Ascending aorta (tissue), 2 donors: ENCODE results near the gene DHX8. TPM values are rescaled to one million over a fixed set of nuclear protein-coding genes. Genes with fewer than 3 reads are reported as not detected.

Experiments used
- DNase-seq, 2 donors: peaks; one replicate each; pipeline ENCODE4 v3.0.0-alpha.2; 2019; ENCODE audit warnings: low spot score in 2 of 2
- H3K27ac ChIP-seq, 2 donors: fragments of 200-600 bp; sonication (generic); one replicate each; pipeline ENCODE4 v1.5.1; 2016 to 2017; ENCODE audit warnings: mild to moderate bottlenecking in 1 of 2
- H3K27me3 ChIP-seq: fragments of 200-600 bp; sonication (generic); one replicate; pipeline ENCODE4 v1.5.1; 2017
- H3K36me3 ChIP-seq, 2 donors: fragments of 200-600 bp; sonication (generic); one replicate each; pipeline ENCODE4 v1.5.1; 2016
- H3K4me1 ChIP-seq, 2 donors: fragments of 200-600 bp; sonication (generic); one replicate each; pipeline ENCODE4 v1.5.1; 2016 to 2017; ENCODE audit warnings: mild to moderate bottlenecking in 1 of 2
- H3K4me3 ChIP-seq, 2 donors: fragments of 200-600 bp; sonication (generic); one replicate each; pipeline ENCODE4 v1.5.1; 2016 to 2017; ENCODE audit warnings: mild to moderate bottlenecking in 1 of 2
- H3K9me3 ChIP-seq, 2 donors: fragments of 200-600 bp; sonication (generic); one replicate each; pipeline ENCODE4 v1.5.1; 2016
- intact Hi-C: fragments of 100-400 bp; cut with DNase I; formaldehyde crosslinking; loops from one replicate; pipeline ENCODE4 v1.15.1; 2023
- total RNA-seq: library from RNA; depleted of rRNA; stranded (reverse); fragments of >200 nt; gene quantifications from one replicate; pipeline ENCODE4 v1.1.0, GENCODE V29; 2016
- TF ChIP-seq, protein P1 (sequence below), 3 experiments: fragments of 200-600 bp in 2 of 3; fragments of 450-650 bp in 1 of 3; sonication (generic) in 2 of 3; IDR thresholded peaks; one replicate each; pipeline ENCODE4 v1.5.1; 2016 to 2019; ENCODE audit warnings: antibody characterized with exemption in 3 of 3, mild to moderate bottlenecking in 1 of 3, moderate library complexity in 1 of 3

Gene DHX8
- total RNA-seq, 1 donor from 2014 or later, result 50.0 TPM

DNA sequence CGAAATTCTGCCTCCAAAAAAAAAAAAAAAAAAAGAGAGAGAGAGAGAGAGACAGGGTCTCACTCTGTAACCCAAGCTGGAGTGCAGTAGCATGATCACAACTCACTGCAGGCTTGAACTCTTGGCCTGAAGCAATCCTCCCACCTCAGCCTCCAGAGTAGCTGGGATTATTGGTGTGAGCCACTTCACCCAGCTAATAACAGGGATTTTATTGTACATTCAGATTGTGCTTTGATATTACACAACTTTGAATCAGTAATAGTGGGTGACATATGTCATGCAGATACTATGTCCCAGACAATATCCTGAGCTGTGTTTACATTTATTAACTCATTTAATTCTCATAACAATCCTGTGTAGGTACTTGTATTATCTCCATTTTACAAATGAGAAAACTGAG, 19.7 kb upstream of the DHX8 start:
- Histone ChIP-seq H3K4me1 (no peaks in the 10 kb centered on the region), H3K36me3 (no peaks in the 10 kb centered on the region), H3K27ac (no peak overlapping the region), H3K9me3 (no peaks in the 10 kb centered on the region), H3K4me3 (no peak overlapping the region), H3K27me3 (no peaks in the 10 kb centered on the region)
- no peak for DNase-seq
- intact Hi-C loops, result no loop called here
- TF ChIP-seq, protein P1, sequence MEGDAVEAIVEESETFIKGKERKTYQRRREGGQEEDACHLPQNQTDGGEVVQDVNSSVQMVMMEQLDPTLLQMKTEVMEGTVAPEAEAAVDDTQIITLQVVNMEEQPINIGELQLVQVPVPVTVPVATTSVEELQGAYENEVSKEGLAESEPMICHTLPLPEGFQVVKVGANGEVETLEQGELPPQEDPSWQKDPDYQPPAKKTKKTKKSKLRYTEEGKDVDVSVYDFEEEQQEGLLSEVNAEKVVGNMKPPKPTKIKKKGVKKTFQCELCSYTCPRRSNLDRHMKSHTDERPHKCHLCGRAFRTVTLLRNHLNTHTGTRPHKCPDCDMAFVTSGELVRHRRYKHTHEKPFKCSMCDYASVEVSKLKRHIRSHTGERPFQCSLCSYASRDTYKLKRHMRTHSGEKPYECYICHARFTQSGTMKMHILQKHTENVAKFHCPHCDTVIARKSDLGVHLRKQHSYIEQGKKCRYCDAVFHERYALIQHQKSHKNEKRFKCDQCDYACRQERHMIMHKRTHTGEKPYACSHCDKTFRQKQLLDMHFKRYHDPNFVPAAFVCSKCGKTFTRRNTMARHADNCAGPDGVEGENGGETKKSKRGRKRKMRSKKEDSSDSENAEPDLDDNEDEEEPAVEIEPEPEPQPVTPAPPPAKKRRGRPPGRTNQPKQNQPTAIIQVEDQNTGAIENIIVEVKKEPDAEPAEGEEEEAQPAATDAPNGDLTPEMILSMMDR (IDR thresholded peaks at IDR 0.05), result no peak

DNA sequence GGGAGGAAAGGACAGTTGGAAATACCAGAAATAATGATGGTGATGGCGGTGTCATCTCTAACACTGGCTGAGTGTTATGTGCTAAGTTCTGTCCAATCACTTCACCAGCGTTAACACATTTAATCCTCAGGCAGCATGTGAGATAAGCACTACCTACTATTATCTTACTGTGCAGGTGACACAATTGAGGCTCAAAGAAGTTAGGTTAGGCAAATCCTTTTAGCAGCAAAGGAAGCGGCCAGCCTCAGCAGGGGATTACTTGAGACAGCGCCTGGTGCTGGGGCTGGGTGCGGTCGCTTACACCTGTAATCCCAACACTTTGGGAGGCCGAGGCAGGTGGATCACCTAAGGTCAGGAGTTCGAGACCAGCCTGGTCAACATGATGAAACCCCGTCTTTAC, 18.7 kb upstream of the DHX8 start:
- Histone ChIP-seq H3K27me3 (no peaks in the 10 kb centered on the region), H3K27ac (no peak overlapping the region), H3K9me3 (no peaks in the 10 kb centered on the region), H3K36me3 (no peaks in the 10 kb centered on the region), H3K4me3 (no peak overlapping the region), H3K4me1 (no peaks in the 10 kb centered on the region)
- intact Hi-C loops, result no loop called here
- DNase-seq, result no peak
- TF ChIP-seq, protein P1 (IDR thresholded peaks at IDR 0.05), result no peak

DNA sequence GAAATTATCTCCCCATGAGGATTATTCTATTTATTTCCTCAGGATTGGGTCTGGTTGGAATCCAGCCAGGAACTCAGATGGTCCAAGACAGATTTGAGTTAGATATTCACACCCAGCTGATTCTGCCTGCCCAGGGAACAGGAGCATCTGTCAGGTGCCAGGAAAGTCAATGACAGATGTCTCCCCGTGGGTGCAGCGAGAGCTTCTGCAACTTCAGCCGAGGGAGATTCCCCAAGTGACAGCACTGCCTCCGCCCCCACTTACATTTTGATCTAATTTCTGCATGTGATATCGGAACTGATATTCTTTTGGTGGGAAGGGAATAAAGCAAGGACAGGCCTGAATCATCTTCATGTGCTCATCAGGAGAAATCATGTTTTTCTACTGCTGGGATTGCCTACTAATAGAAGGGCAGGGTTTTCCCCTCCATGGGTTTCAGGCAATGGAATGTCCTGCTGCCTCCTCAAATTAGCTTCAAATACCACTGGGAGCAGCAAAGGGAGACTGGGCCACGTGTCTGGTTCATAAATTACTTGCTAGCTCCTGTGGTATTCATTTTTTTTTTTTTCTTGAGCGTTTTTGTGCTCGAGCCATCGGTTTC, 15.7 kb upstream of the DHX8 start:
- Histone ChIP-seq H3K36me3 (no peaks in the 10 kb centered on the region), H3K4me3 (no peak overlapping the region), H3K27me3 (no peaks in the 10 kb centered on the region), H3K9me3 (no peaks in the 10 kb centered on the region), H3K4me1 (no peaks in the 10 kb centered on the region), H3K27ac (no peak overlapping the region)
- intact Hi-C loops, result no loop called here
- TF ChIP-seq, protein P1 (IDR thresholded peaks at IDR 0.05), result no peak
- no peak for DNase-seq

DNA sequence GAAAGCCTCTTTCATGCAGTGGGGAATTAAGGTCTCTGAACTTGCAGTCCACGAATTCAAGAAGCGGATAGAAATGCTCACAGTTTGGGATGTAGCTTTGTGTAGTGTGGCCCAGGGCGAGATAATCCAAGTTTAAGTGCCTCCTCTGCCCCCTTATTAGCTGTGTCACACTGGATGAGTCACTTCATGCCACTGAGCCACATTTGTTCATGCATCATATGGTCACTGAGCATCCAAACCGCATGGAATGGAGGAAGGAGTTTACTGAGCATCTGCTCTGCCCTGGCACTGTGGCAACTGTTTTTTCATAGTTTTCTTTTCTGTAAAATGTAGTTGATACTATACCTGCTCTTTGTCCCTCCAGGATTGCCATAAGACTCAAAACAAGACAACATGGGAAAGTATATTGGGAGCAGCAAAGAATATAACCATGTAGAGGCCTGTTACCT, 15.1 kb upstream of the DHX8 start:
- TF ChIP-seq, protein P1 (IDR thresholded peaks at IDR 0.05), result no peak
- H3K27me3 ChIP-seq, result no peaks in the 10 kb centered on the region
- intact Hi-C loops, result no loop called here
- no peaks in the 10 kb centered on the region for H3K36me3 ChIP-seq
- H3K9me3 ChIP-seq, result no peaks in the 10 kb centered on the region
- no peaks in the 10 kb centered on the region for H3K4me1 ChIP-seq
- H3K4me3 ChIP-seq, result no peak overlapping the region
- no peak overlapping the region for H3K27ac ChIP-seq
- DNase-seq, result no peak

DNA sequence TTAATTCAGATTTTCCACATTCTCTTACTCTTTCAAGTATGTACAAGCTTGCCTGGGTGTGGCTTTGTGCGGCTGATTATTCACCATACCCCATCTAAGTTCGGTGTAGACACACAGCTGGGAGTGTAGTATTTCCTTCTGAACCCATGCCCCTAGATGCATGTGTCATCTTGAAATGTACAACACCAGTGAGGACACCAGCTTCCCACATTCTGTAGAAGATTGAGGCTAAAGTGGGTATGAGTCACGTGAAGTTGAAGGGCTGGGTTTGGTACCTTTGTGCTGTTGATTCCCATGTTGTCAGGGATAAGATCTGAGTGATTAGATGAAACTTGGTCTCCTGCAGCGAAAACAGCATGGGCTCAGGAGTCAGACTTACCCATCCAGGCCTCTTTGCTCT, 14.6 kb upstream of the DHX8 start:
- intact Hi-C loops, result no loop called here
- no peak for DNase-seq
- Histone ChIP-seq H3K4me1 (no peaks in the 10 kb centered on the region), H3K4me3 (no peak overlapping the region), H3K9me3 (no peaks in the 10 kb centered on the region), H3K36me3 (no peaks in the 10 kb centered on the region), H3K27ac (no peak overlapping the region), H3K27me3 (no peaks in the 10 kb centered on the region)
- TF ChIP-seq, protein P1 (IDR thresholded peaks at IDR 0.05), result no peak
